ENCODE results near the gene KDM5B.

DNA sequence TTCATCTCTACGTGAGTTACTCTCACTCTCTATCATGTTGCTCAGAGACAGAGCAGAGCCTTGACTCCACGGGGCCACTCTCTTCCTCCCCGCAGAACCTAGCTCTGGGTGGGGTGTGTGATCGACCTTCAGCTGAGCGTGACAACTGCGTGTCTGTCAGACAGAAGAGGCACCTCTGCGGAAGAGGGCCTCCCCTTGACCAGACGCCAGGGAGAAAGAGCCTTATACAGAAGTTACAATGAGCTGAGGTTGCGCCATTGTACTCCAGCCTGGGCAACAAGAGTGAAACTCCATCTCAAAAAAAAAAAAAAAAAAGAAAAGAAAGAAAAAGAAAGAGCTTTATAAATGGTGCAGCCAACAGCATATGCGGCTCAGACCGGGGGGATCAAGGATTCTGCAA is 120.9 kb downstream of the KDM5B start:
- TF ChIP-seq, protein P1, sequence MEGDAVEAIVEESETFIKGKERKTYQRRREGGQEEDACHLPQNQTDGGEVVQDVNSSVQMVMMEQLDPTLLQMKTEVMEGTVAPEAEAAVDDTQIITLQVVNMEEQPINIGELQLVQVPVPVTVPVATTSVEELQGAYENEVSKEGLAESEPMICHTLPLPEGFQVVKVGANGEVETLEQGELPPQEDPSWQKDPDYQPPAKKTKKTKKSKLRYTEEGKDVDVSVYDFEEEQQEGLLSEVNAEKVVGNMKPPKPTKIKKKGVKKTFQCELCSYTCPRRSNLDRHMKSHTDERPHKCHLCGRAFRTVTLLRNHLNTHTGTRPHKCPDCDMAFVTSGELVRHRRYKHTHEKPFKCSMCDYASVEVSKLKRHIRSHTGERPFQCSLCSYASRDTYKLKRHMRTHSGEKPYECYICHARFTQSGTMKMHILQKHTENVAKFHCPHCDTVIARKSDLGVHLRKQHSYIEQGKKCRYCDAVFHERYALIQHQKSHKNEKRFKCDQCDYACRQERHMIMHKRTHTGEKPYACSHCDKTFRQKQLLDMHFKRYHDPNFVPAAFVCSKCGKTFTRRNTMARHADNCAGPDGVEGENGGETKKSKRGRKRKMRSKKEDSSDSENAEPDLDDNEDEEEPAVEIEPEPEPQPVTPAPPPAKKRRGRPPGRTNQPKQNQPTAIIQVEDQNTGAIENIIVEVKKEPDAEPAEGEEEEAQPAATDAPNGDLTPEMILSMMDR (conservative IDR thresholded peaks at IDR 0.05) = no peak
- no peak for TF ChIP-seq ZFX (IDR thresholded peaks at IDR 0.05)
